Upper lobe of right lung (tissue), 1 donor: ENCODE results near the gene CALCOCO1. TPM values are rescaled to one million over a fixed set of nuclear protein-coding genes. Genes with fewer than 3 reads are reported as not detected.
A peak's percentile ranks its signal among the peaks of the same experiment; 100 is the strongest.

Experiments
- ATAC-seq: fragments of 200-7000 bp; cut with Tn5 transposase; one replicate; pipeline ENCODE4 v1.9.1; 2020; ENCODE audit warnings: mild to moderate bottlenecking, moderate library complexity
- DNase-seq: peaks from one replicate; pipeline ENCODE4 v3.0.0-alpha.2; 2020
- H3K27ac ChIP-seq: fragments of 200-600 bp; one replicate; pipeline ENCODE4 v1.8.0; 2022
- H3K27me3 ChIP-seq: fragments of 200-600 bp; one replicate; pipeline ENCODE4 v1.8.0; 2022; ENCODE audit warnings: mild to moderate bottlenecking
- H3K36me3 ChIP-seq: fragments of 200-600 bp; one replicate; pipeline ENCODE4 v1.8.0; 2022
- H3K4me1 ChIP-seq: fragments of 200-600 bp; one replicate; pipeline ENCODE4 v1.8.0; 2022
- H3K4me3 ChIP-seq: fragments of 200-600 bp; one replicate; pipeline ENCODE4 v1.8.0; 2022; ENCODE audit warnings: mild to moderate bottlenecking
- H3K9me3 ChIP-seq: fragments of 200-600 bp; one replicate; pipeline ENCODE4 v1.8.0; 2022
- CTCF ChIP-seq: fragments of 200-600 bp; IDR thresholded peaks from one replicate; pipeline ENCODE4 v1.8.0; 2022; ENCODE audit warnings: antibody characterized with exemption
- intact Hi-C: fragments of 100-400 bp; cut with DNase I; formaldehyde crosslinking; loops from one replicate; pipeline ENCODE4 v1.11.0; 2022
- total RNA-seq: library from RNA; stranded (reverse); fragmentation: NEBNext Ultra II Directional; extraction: Animal tissue kit (Norgen Biotek cat#: 25700); gene quantifications from one replicate; pipeline ENCODE4 v1.2.1, GENCODE V29; 2021
- donor health status: DM: no; HTN: yes; CAD: no; lungs with severe emphysema.

The CALCOCO1 gene
- total RNA-seq, 1 donor from 2014 or later: 191 TPM

DNA sequence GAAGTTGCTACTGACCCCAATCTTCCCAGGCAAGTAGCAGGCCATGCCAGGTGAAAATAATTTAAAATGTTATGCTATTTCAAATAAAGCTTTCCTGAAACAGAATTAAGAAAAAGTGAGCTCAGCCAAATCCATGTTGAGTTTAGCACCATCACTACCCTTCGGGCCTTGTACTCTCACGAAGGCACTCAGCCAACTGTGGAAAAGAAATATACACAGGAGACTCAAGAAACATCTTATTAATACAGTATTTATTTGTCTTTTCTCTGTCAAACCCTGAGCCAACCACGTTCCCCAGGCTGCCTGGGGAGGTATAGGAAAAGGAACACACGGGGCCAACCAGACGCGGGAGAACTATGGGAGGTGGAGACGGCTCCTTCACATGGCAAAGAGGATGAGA lies 62.3 kb downstream of the CALCOCO1 start:
- peaks cover 71% of the 10 kb centered on the region for H3K36me3 ChIP-seq
- H3K27me3 ChIP-seq: no peaks in the 10 kb centered on the region
- H3K4me1 ChIP-seq: peaks cover 4% of the 10 kb centered on the region
- TF ChIP-seq CTCF: no peak
- ATAC-seq (no peak), DNase-seq (no peak)
- intact Hi-C loops: no loop called here
- no peak overlapping the region for H3K27ac ChIP-seq
- H3K9me3 ChIP-seq: no peaks in the 10 kb centered on the region
- no peak overlapping the region for H3K4me3 ChIP-seq

DNA sequence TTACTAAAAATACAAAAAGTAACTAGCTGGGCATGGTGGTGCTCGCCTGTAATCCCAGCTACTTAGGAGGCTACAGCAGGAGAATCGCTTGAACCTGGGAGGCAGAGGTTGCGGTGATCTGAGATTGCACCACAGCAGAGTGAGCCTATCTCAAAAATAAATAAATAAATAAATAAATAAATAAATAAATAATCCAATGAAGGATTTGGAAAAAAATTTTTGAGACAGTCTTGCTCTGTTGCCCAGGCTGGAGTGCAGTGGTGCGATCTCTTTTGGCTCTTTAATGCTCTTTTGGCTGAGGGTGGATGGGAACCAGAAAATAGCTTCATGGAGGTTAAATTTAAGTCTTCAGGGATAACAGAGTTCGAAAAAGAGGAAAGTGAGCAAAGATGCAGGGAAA lies 63.1 kb downstream of the CALCOCO1 start:
- Histone ChIP-seq H3K27me3 (no peaks in the 10 kb centered on the region), H3K4me1 (peaks cover 10% of the 10 kb centered on the region), H3K27ac (no peak overlapping the region), H3K4me3 (no peak overlapping the region), H3K9me3 (no peaks in the 10 kb centered on the region), H3K36me3 (peaks cover 64% of the 10 kb centered on the region)
- intact Hi-C loops: no loop called here
- ATAC-seq (no peak), DNase-seq (no peak)
- TF ChIP-seq CTCF: no peak

- Histone ChIP-seq H3K4me1 (peaks cover 23% of the 10 kb centered on the region), H3K36me3 (peaks cover 24% of the 10 kb centered on the region), H3K9me3 (no peaks in the 10 kb centered on the region), H3K27me3 (no peaks in the 10 kb centered on the region), H3K27ac (peak overlapping the region; percentile 77), H3K4me3 (no peak overlapping the region)
- ATAC-seq (no peak), DNase-seq (no peak)
- TF ChIP-seq CTCF: no peak
- intact Hi-C loops: no loop called here
These were observed 67.2 kb downstream of the CALCOCO1 start for GRCh38 chr12:53660041-53660440.

DNA sequence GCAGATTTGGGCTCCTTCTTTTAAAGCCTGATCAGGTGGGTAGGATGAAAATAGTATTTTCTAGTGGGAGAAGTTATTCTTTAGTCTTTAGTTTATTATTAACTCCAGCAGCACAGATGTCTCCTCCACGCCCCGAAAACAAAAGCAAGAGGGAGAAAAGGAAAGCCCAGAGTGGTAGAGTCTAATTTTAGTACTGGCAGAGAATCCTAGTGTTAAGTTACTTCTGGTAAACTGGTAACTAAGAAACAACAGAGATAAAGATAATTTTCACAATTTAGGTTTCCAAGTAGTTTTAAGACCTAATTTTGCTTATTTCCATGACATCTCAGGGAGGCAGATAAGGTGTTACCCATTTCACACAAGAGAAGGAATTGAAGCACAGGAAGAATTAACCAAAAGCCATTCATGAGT lies 67.7 kb downstream of the CALCOCO1 start:
- no peak for ATAC-seq
- Histone ChIP-seq H3K36me3 (peaks cover 19% of the 10 kb centered on the region), H3K27ac (peak overlapping the region; percentile 77), H3K9me3 (no peaks in the 10 kb centered on the region), H3K4me3 (no peak overlapping the region), H3K4me1 (peaks cover 23% of the 10 kb centered on the region), H3K27me3 (no peaks in the 10 kb centered on the region)
- no peak for DNase-seq
- intact Hi-C loops: no loop called here
- TF ChIP-seq CTCF: no peak

- peak; percentile 91 for ATAC-seq
These were observed 68.2 kb downstream of the CALCOCO1 start for GRCh38 chr12:53659011-53659551.

More at GRCh38 chr12:53659011-53659551, 68.2 kb downstream of the CALCOCO1 start:
- no peaks in the 10 kb centered on the region for H3K9me3 ChIP-seq
- TF ChIP-seq CTCF: no peak
- peaks cover 23% of the 10 kb centered on the region for H3K4me1 ChIP-seq
- intact Hi-C loops: no loop called here
- no peak overlapping the region for H3K4me3 ChIP-seq
- peak overlapping the region; percentile 77 for H3K27ac ChIP-seq
- DNase-seq: no peak
- H3K36me3 ChIP-seq: peaks cover 14% of the 10 kb centered on the region
- no peaks in the 10 kb centered on the region for H3K27me3 ChIP-seq

Other genes starting within 250 kb of the CALCOCO1 start
- gene MAP3K12, start 228.0 kb downstream of the CALCOCO1 start, total RNA-seq: 22.3 TPM
- gene TARBP2, start 226.2 kb downstream of the CALCOCO1 start, total RNA-seq: 33.1 TPM
- gene NPFF, start 220.0 kb downstream of the CALCOCO1 start, total RNA-seq: not detected
- 54.0 TPM for gene ATF7, start 101.1 kb downstream of the CALCOCO1 start, total RNA-seq
- gene ATP5MC2, start 51.4 kb downstream of the CALCOCO1 start, total RNA-seq: 236 TPM
- not detected for gene CISTR, start 24.5 kb upstream of the CALCOCO1 start, total RNA-seq
- gene HOXC13, start 211.4 kb upstream of the CALCOCO1 start, total RNA-seq: not detected
- not detected for gene HOXC12, start 227.5 kb upstream of the CALCOCO1 start, total RNA-seq
- not detected for gene HOXC11, start 245.7 kb upstream of the CALCOCO1 start, total RNA-seq
- gene HOTAIR, start 247.5 kb upstream of the CALCOCO1 start, total RNA-seq: not detected